Stimulated activated CD4-positive, alpha-beta T cell treated with anti-CD3 and anti-CD28 coated beads, Interleukin-4, amount 100 ng/mL, for 24 hours (primary cell): Measurements from ENCODE around the gene PCDH1.
A peak's percentile ranks its signal among the peaks of the same experiment; 100 is the strongest.

Experiments used
- DNase-seq: peaks from one replicate; pipeline ENCODE4 v3.0.0-alpha.2; 2020

The PCDH1 gene

GRCh38 chr5:141852448-141852847 is 25.8 kb downstream of the PCDH1 start:
- no peak for DNase-seq

GRCh38 chr5:141851195-141851874 is 26.9 kb downstream of the PCDH1 start:
- DNase-seq, result no peak

- DNase-seq, result no peak
Observed at GRCh38 chr5:141850786-141851185, 27.4 kb downstream of the PCDH1 start.

GRCh38 chr5:141850244-141850768 is 27.9 kb downstream of the PCDH1 start:
- peak; percentile 42 for DNase-seq

- peak; percentile 64 for DNase-seq
Observed at GRCh38 chr5:141849415-141850243, 28.6 kb downstream of the PCDH1 start.

GRCh38 chr5:141848744-141849414 is 29.3 kb downstream of the PCDH1 start:
- DNase-seq, result peak; percentile 44

GRCh38 chr5:141846031-141846430 is 32.2 kb downstream of the PCDH1 start:
- DNase-seq, result no peak

GRCh38 chr5:141845371-141845851 is 32.8 kb downstream of the PCDH1 start:
- peak; percentile 20 for DNase-seq

GRCh38 chr5:141844414-141845097 is 33.7 kb downstream of the PCDH1 start:
- DNase-seq, result no peak

- no peak for DNase-seq
Observed at GRCh38 chr5:141843156-141843927, 34.9 kb downstream of the PCDH1 start.

GRCh38 chr5:141841378-141842180 is 36.6 kb downstream of the PCDH1 start:
- no peak for DNase-seq

- no peak for DNase-seq
Observed at GRCh38 chr5:141840826-141841360, 37.3 kb downstream of the PCDH1 start.

GRCh38 chr5:141840280-141840812 is 37.9 kb downstream of the PCDH1 start:
- no peak for DNase-seq

- no peak for DNase-seq
Observed at GRCh38 chr5:141839015-141839513, 39.1 kb downstream of the PCDH1 start.

GRCh38 chr5:141838326-141839014 is 39.7 kb downstream of the PCDH1 start:
- DNase-seq, result no peak

- DNase-seq, result no peak
Observed at GRCh38 chr5:141835928-141836670, 42.1 kb downstream of the PCDH1 start.

GRCh38 chr5:141834331-141834730 is 43.9 kb downstream of the PCDH1 start:
- no peak for DNase-seq

- DNase-seq, result no peak
Observed at GRCh38 chr5:141832131-141832530, 46.1 kb downstream of the PCDH1 start.

GRCh38 chr5:141828162-141828561 is 50.0 kb downstream of the PCDH1 start:
- DNase-seq, result no peak
